GM13976 (cell line): Measurements from ENCODE around the gene C2CD4C.
"Not testable (repeated sequence)": the region's sequence is repeated elsewhere in the genome, so short reads cannot be mapped to it uniquely, and the experiment has no call there.

Source experiments
- DNase-seq: peaks from one replicate; pipeline ENCODE4 v3.0.0; 2012; ENCODE audit warnings: low spot score
- CTCF ChIP-seq: IDR thresholded peaks from 2 replicates; pipeline ENCODE4 v1.5.1; 2012; ENCODE audit warnings: borderline replicate concordance, mild to moderate bottlenecking; ENCODE audit not compliant: insufficient read depth; ENCODE audit errors: extremely low read depth, missing control alignments, control extremely low read depth
- in situ Hi-C: fragments of 300-500 bp; cut with MboI; formaldehyde crosslinking; loops from one replicate; pipeline ENCODE4 v1.12.0; 2022; ENCODE audit warnings: low sequenced_read_pairs, mixed read lengths, inconsistent platforms; ENCODE audit not compliant: unreplicated experiment

Gene C2CD4C

GRCh38 chr19:384799-385169 lies 24.2 kb downstream of the C2CD4C start:
- DNase-seq, result no peak
- no peak for TF ChIP-seq CTCF
- in situ Hi-C loops, result no loop called here

DNA sequence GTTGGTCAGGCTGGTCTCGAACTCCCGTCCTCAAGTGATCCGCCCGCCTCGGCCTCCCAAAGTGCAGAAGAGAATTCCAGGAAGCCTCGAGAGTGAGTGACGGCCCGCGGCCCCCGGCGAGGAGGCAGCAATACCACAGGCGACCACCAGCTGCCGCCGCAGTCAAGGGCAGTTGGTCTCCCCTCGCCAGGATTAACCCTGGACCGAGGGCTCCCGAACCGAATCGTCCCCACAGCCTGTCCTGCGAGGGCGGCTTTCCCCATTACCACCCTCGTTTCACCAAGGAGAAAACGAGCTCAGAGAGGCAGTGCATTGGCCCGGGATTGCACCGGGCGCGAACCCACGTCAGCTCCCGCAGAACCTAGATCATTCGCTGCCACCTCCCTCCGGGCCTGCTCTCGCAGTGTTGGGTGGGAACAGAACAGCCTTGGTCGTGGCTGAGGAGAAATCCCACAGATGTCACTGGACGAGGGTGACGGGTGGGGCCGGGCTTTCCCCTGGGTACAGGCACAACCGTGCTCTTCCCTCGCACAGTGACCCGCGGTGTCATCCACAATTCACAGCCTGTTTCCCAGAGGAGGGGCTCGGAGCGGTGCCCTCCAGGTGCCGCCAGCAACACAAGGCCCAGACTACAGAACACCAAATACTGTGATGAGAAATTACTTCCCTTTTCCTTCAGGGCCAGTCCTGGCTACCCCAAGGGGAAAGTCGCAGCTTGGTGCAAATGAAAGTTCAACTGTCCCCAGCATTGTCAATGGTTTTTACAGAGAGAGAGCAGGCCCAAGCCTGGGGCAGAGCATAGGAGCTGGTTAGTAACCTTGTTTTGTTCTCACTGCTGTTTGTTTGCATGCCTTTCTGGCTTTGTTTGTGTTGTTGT lies 24.8 kb downstream of the C2CD4C start:
- DNase-seq, result no peak
- TF ChIP-seq CTCF, result peak; percentile 9
- in situ Hi-C loops, result no loop called here

DNA sequence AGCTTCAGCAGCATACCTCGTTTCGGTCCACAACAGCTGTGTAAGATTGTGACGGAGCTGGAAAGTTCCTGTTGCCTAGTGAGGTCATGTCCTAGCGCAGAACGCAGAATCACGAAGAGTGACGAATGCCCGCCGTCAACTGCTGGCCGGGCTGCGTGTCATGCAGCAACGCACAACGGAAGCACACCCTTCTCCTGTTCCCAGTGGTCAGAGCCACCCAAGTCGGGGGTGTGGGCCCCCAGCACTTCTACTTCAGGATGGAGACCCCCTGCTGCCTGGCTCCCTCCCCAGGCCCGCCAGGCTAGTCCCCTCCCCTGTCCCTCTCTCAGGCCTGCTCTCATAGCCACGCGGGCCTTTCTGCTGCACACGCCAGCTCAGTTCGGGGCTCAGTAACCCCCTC lies 25.9 kb downstream of the C2CD4C start:
- no peak for DNase-seq
- no peak for TF ChIP-seq CTCF
- in situ Hi-C loops, result no loop called here

DNA sequence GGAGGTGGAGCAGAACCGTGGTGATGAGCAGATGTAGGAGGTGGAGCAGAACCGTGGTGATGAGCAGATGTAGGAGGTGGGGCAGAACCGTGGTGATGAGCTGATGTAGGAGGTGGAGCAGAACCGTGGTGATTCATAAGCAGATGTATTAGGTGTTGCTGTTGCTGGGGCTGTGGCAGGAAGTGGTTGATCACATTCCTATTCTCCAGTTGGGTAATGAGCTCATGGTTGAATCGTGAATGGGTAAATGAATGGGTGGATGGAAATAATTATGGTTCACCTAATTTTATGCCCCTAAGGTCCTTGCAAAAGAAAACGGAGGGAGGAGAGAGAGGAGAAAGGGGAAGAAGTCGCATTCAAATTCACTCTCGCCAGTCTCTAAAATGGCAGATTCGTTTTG lies 26.4 kb downstream of the C2CD4C start:
- DNase-seq, in situ Hi-C loops: not testable (repeated sequence)

GRCh38 chr19:381901-382300 lies 27.0 kb downstream of the C2CD4C start:
- in situ Hi-C loops, DNase-seq: not testable (repeated sequence)

- in situ Hi-C loops, DNase-seq: not testable (repeated sequence)
Measured at GRCh38 chr19:380618-381219, 28.2 kb downstream of the C2CD4C start.

DNA sequence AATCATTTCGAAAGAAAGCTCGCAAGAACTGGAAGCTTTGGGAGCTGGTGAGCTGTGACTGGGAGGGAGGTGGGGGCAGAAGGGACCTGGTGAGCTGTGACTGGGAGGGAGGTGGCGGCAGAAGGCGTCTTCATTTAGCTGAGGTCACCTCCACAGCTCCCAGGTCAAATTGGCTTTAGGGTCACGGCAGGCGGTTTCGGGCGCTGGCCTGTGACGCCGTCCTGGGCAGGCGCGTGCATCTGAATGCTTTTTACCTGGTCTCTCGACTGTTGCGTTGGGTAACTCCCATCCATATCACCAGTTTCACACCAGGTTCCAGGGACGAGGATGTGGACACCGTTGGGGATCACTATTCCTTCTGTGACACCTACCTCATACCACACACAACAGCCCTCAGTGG lies 29.2 kb downstream of the C2CD4C start:
- in situ Hi-C loops, result no loop called here
- no peak for DNase-seq
- no peak for TF ChIP-seq CTCF

DNA sequence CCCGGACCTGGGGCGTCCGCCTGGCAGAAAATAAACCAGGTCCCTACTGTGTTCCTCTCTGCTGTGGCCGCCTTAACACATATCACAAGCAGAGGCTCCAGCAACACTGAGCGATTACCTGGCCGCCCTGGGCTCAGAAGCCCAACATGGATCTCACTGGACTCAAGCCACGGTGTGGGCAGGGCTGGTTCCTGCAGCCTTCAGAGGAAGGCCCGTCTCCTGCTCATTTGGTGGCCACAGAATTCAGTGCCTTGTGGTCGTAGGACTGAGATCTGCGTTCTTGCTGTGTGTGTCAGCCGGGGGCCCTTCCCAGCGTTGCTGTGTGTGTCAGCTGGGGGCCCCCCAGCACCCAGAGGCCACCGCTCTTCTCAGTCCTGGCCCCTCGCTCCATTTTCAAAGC lies 30.2 kb downstream of the C2CD4C start:
- in situ Hi-C loops, result no loop called here
- no peak for TF ChIP-seq CTCF
- no peak for DNase-seq
